C4-2B (cell line): ENCODE data around the gene DNLZ.

Experiments
- CTCF ChIP-seq: fragments of 450-650 bp; conservative IDR thresholded peaks from 2 replicates; pipeline ENCODE4 v1.5.1; 2017; ENCODE audit warnings: mild to moderate bottlenecking
- ZFX ChIP-seq: fragments of 450-650 bp; IDR thresholded peaks from 2 replicates; pipeline ENCODE4 v1.6.1; 2017

- TF ChIP-seq CTCF (no peak), ZFX (no peak)
Measured at GRCh38 chr9:136336156-136336870, 27.2 kb downstream of the DNLZ start.
